Thyroid gland (tissue), 4 donors: ENCODE measurements around the gene PRDX6.

Experiments used
- POLR2A ChIP-seq, 2 donors: fragments of 450-650 bp; IDR thresholded peaks; one replicate each; pipeline ENCODE4 v1.6.1; 2017; ENCODE audit warnings: antibody characterized with exemption in 2 of 2, mild to moderate bottlenecking in 2 of 2, moderate library complexity in 1 of 2
- TF ChIP-seq, protein P1 (sequence below), 6 experiments: fragments of 200-600 bp in 3 of 6; fragments of 450-650 bp in 3 of 6; sonication (generic) in 3 of 6; IDR thresholded peaks; one replicate each; pipeline ENCODE4 v1.5.1; 2016 to 2019; ENCODE audit warnings: antibody characterized with exemption in 6 of 6, mild to moderate bottlenecking in 2 of 6, inconsistent platforms in 1 of 6, moderate library complexity in 1 of 6

- TF ChIP-seq, protein P1, sequence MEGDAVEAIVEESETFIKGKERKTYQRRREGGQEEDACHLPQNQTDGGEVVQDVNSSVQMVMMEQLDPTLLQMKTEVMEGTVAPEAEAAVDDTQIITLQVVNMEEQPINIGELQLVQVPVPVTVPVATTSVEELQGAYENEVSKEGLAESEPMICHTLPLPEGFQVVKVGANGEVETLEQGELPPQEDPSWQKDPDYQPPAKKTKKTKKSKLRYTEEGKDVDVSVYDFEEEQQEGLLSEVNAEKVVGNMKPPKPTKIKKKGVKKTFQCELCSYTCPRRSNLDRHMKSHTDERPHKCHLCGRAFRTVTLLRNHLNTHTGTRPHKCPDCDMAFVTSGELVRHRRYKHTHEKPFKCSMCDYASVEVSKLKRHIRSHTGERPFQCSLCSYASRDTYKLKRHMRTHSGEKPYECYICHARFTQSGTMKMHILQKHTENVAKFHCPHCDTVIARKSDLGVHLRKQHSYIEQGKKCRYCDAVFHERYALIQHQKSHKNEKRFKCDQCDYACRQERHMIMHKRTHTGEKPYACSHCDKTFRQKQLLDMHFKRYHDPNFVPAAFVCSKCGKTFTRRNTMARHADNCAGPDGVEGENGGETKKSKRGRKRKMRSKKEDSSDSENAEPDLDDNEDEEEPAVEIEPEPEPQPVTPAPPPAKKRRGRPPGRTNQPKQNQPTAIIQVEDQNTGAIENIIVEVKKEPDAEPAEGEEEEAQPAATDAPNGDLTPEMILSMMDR (IDR thresholded peaks at IDR 0.05): no peak
- TF ChIP-seq POLR2A (IDR thresholded peaks at IDR 0.05): no peak
These were observed 30.7 kb downstream of the PRDX6 start for GRCh38 chr1:173507847-173508209.
